IMR-90 (cell line): ENCODE results near the gene MYO1A. TPM values are rescaled to one million over a fixed set of nuclear protein-coding genes. Genes with fewer than 3 reads are reported as not detected.

ENCODE experiments used
- ATAC-seq: fragments of 200-7000 bp; cut with Tn5 transposase; 2 replicates; pipeline ENCODE4 v1.9.1; 2020; ENCODE audit warnings: low read depth, mild to moderate bottlenecking, moderate library complexity
- BruUV-seq: library from RNA; stranded (reverse); fragments of 400-500 nt; replicated peaks from 2 replicates; lab custom pipeline; 2021; lab: Mats Ljungman, UMichigan
- CTCF ChIA-PET: fragments of 300-600 bp; formaldehyde crosslinking; extraction: SDS; loops from one replicate; lab custom pipeline; 2021; ENCODE audit warnings: antibody characterized with exemption; lab: Yijun Ruan, JAX
- POLR2A ChIA-PET: fragments of 300-600 bp; sonication (Branson Sonifier 250); formaldehyde crosslinking; loops from one replicate; lab custom pipeline; 2022; ENCODE audit warnings: antibody characterized with exemption; ENCODE audit not compliant: unreplicated experiment; lab: Charles Lee
- DNase-seq: peaks from one replicate; pipeline ENCODE4 v3.0.0; 2013
- H2AFZ ChIP-seq: replicated peaks from 2 replicates; pipeline ENCODE3; 2013; ENCODE audit warnings: low read length, mild to moderate bottlenecking; ENCODE audit not compliant: poor library complexity
- H2AK5ac ChIP-seq: 2 replicates; pipeline ENCODE4 v1.6.1; 2013; ENCODE audit warnings: low read depth, low read length, inconsistent platforms
- H2AK9ac ChIP-seq: replicated peaks from 2 replicates; pipeline ENCODE3; 2013; ENCODE audit warnings: mild to moderate bottlenecking, low read depth, low read length, moderate library complexity; ENCODE audit not compliant: poor library complexity
- H2BK120ac ChIP-seq: 2 replicates; pipeline ENCODE4 v1.6.1; 2013; ENCODE audit warnings: low read depth, low read length, inconsistent platforms
- H2BK15ac ChIP-seq: 3 replicates; pipeline ENCODE4 v1.6.1; 2013; ENCODE audit warnings: low read depth, low read length, inconsistent platforms
- H2BK20ac ChIP-seq: 2 replicates; pipeline ENCODE4 v1.6.1; 2013; ENCODE audit warnings: low read depth, mild to moderate bottlenecking, inconsistent platforms, low read length, moderate library complexity
- H2BK5ac ChIP-seq: 2 replicates; pipeline ENCODE4 v1.6.1; 2013; ENCODE audit warnings: mild to moderate bottlenecking, low read depth, low read length, inconsistent platforms; ENCODE audit not compliant: poor library complexity, severe bottlenecking
- H3K14ac ChIP-seq: replicated peaks from 2 replicates; pipeline ENCODE4 v1.6.1; 2013; ENCODE audit warnings: low read depth, low read length, inconsistent platforms
- H3K18ac ChIP-seq: 2 replicates; pipeline ENCODE4 v1.6.1; 2013; ENCODE audit warnings: low read depth, low read length, control low read depth
- H3K23ac ChIP-seq: 2 replicates; pipeline ENCODE4 v1.6.1; 2013; ENCODE audit warnings: low read depth, low read length, inconsistent platforms
- H3K27ac ChIP-seq: 2 replicates; pipeline ENCODE4 v1.5.1; 2013; ENCODE audit warnings: mild to moderate bottlenecking, control low read depth, low read length; ENCODE audit not compliant: insufficient read depth
- H3K27me3 ChIP-seq: 2 replicates; pipeline ENCODE4 v1.6.1; 2013; ENCODE audit warnings: low read length; ENCODE audit not compliant: control insufficient read depth, insufficient read depth
- H3K36me3 ChIP-seq: 2 replicates; pipeline ENCODE4 v1.6.1; 2013; ENCODE audit warnings: low read length, mixed read lengths; ENCODE audit not compliant: control insufficient read depth, insufficient read depth
- H3K4ac ChIP-seq: 2 replicates; pipeline ENCODE4 v1.6.1; 2013; ENCODE audit warnings: low read depth, low read length, inconsistent platforms
- H3K4me1 ChIP-seq: 2 replicates; pipeline ENCODE4 v1.6.1; 2013; ENCODE audit warnings: low read length, mixed read lengths; ENCODE audit not compliant: control insufficient read depth, insufficient read depth
- H3K4me2 ChIP-seq: 2 replicates; pipeline ENCODE4 v1.6.1; 2013; ENCODE audit warnings: low read depth, mild to moderate bottlenecking, control low read depth, low read length, moderate library complexity
- H3K4me3 ChIP-seq: 2 replicates; pipeline ENCODE4 v1.5.1; 2013; ENCODE audit warnings: low read depth, mild to moderate bottlenecking, control low read depth, low read length, moderate library complexity; ENCODE audit not compliant: insufficient read depth
- H3K56ac ChIP-seq: 2 replicates; pipeline ENCODE4 v1.6.1; 2013; ENCODE audit warnings: low read length, inconsistent platforms; ENCODE audit not compliant: insufficient read depth; ENCODE audit errors: extremely low read depth
- H3K79me1 ChIP-seq, 2 experiments: 2 replicates each; pipeline ENCODE4 v1.6.1; 2013; ENCODE audit warnings: low read length in 2 of 2, inconsistent platforms in 1 of 2, low read depth in 1 of 2
- H3K9ac ChIP-seq: 2 replicates; pipeline ENCODE4 v1.6.1; 2013; ENCODE audit warnings: low read depth, low read length, control low read depth
- H3K9me1 ChIP-seq: 2 replicates; pipeline ENCODE4 v1.6.1; 2013; ENCODE audit warnings: low read length, inconsistent platforms; ENCODE audit not compliant: insufficient read depth
- H3K9me3 ChIP-seq: 2 replicates; pipeline ENCODE4 v1.6.1; 2013; ENCODE audit warnings: low read length; ENCODE audit not compliant: control insufficient read depth, insufficient read depth
- H4K20me1 ChIP-seq: 2 replicates; pipeline ENCODE4 v1.6.1; 2013; ENCODE audit warnings: low read length, inconsistent platforms; ENCODE audit not compliant: insufficient read depth
- H4K5ac ChIP-seq: 2 replicates; pipeline ENCODE4 v1.6.1; 2013; ENCODE audit warnings: mild to moderate bottlenecking, low read depth, low read length, control low read depth
- H4K8ac ChIP-seq, 2 experiments: 2 replicates each; pipeline ENCODE4 v1.6.1; 2013; ENCODE audit warnings: low read depth in 2 of 2, low read length in 2 of 2, control low read depth in 1 of 2, inconsistent platforms in 1 of 2
- H4K91ac ChIP-seq: 2 replicates; pipeline ENCODE4 v1.6.1; 2013; ENCODE audit warnings: low read depth, low read length, inconsistent platforms; ENCODE audit not compliant: insufficient read depth
- CEBPB ChIP-seq: IDR thresholded peaks from 2 replicates; pipeline ENCODE4 v1.6.1; 2012; ENCODE audit warnings: low read depth, low read length, improper control_type of control experiment
- FOS ChIP-seq: fragments of 150-350 bp; IDR thresholded peaks from 2 replicates; pipeline ENCODE4 v1.6.1; 2016; ENCODE audit warnings: low read depth, low read length
- MAFK ChIP-seq: IDR thresholded peaks from 2 replicates; pipeline ENCODE4 v1.6.1; 2012; ENCODE audit warnings: low read depth, low read length, improper control_type of control experiment
- MAZ ChIP-seq: IDR thresholded peaks from 2 replicates; pipeline ENCODE4 v1.6.1; 2012; ENCODE audit warnings: low read depth, mild to moderate bottlenecking, low read length, improper control_type of control experiment, moderate library complexity, borderline replicate concordance
- MXI1 ChIP-seq: IDR thresholded peaks from 2 replicates; pipeline ENCODE4 v1.6.1; 2012; ENCODE audit warnings: low read depth, mild to moderate bottlenecking, low read length, moderate library complexity, borderline replicate concordance
- NFE2L2 ChIP-seq: fragments of 150-350 bp; IDR thresholded peaks from 2 replicates; pipeline ENCODE4 v1.6.1; 2016; ENCODE audit warnings: low read depth, mild to moderate bottlenecking, low read length
- POLR2A ChIP-seq: IDR thresholded peaks from 2 replicates; pipeline ENCODE4 v1.6.1; 2012; ENCODE audit warnings: mild to moderate bottlenecking, low read depth, low read length
- RCOR1 ChIP-seq: IDR thresholded peaks from 2 replicates; pipeline ENCODE4 v1.6.1; 2012; ENCODE audit warnings: mild to moderate bottlenecking, low read length, improper control_type of control experiment; ENCODE audit not compliant: insufficient replicate concordance
- RFX5 ChIP-seq: IDR thresholded peaks from 2 replicates; pipeline ENCODE4 v1.8.0; 2012; ENCODE audit warnings: low read depth, mild to moderate bottlenecking, low read length, moderate library complexity
- SMC3 ChIP-seq: fragments of 150-350 bp; IDR thresholded peaks from 2 replicates; pipeline ENCODE4 v1.6.1; 2016; ENCODE audit warnings: low read depth, mild to moderate bottlenecking, antibody characterized with exemption, low read length, moderate library complexity
- USF2 ChIP-seq: fragments of 150-350 bp; IDR thresholded peaks from 2 replicates; pipeline ENCODE4 v1.6.1; 2017; ENCODE audit warnings: mild to moderate bottlenecking, antibody characterized with exemption, low read length, low read depth
- WGBS, 2 experiments: methylation state at CpG; one replicate each; pipeline versions ENCODE4 v1.1.5 to v1.1.7; 2013; ENCODE audit warnings: missing lambda C conversion rate in 2 of 2; ENCODE audit not compliant: insufficient read length in 1 of 2; ENCODE audit errors: extremely low coverage in 2 of 2; 5-methylcytosine and 5-hydroxymethylcytosine counted together
- dilution Hi-C: fragments of 300-500 bp; cut with HindIII; formaldehyde crosslinking; loops from one replicate; pipeline ENCODE4 v1.14.3; 2018; ENCODE audit warnings: low sequenced_read_pairs; ENCODE audit not compliant: unreplicated experiment
- in situ Hi-C: fragments of 300-500 bp; cut with MboI; formaldehyde crosslinking; loops from 3 replicates; pipeline ENCODE4 v1.14.3; 2019; ENCODE audit warnings: low sequenced_read_pairs, inconsistent platforms, mixed read lengths
- intact Hi-C: fragments of 100-400 bp; cut with micrococcal nuclease; formaldehyde crosslinking; loops from 2 replicates; pipeline ENCODE4 v1.10.0; 2022
- polyA plus RNA-seq, 3 experiments: library from polyadenylated mRNA; depleted of rRNA; stranded (reverse); fragments of >200 nt; gene quantifications; 2 replicates each; pipeline ENCODE4 v1.2.3, GENCODE V29; 2012; ENCODE audit warnings: low replicate concordance in 1 of 3
- total RNA-seq: library from RNA; depleted of rRNA; stranded (reverse); fragments of >200 nt; gene quantifications from 2 replicates; pipeline ENCODE4 v1.2.3, GENCODE V29; 2012

Gene MYO1A
- total and polyA plus RNA-seq, 2 of the 4 experiments (the other 2 are of a cell fraction) = under 0.01 TPM; not detected in 1

DNA sequence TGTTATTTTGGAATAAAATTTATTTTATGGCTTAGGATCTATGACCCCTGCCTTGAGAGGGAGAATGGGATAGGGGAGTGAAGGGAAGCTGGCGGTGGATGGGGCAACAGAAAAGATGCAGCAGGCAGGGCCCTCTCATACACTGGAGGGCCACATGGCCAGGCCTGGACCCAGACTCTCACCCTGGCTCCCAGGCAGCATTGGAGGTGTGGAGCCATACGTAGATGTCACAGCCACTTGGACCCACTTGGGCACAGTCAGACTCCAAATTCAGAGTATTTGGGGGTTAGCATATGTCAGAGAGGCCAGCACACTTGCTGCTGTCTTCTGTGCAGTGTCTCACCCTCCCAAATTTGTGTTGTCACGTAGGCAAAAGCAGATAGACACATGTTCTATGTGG is 45.5 kb upstream of the MYO1A start:
- H2BK120ac ChIP-seq = no peak overlapping the region
- peaks cover 13 to 69% of the 10 kb centered on the region in 2 experiments for H3K79me1 ChIP-seq
- ATAC-seq (no peak), DNase-seq (no peak)
- no peak overlapping the region for H3K4me3 ChIP-seq
- in situ Hi-C loops (no loop called here), intact Hi-C loops (no loop called here), dilution Hi-C loops (no loop called here)
- ChIA-PET POLR2A (interaction anchor here (0.7 to 2.0 kb wide), 3 partner anchors 16 to 91 kb away, joined by 3 to 5 read pairs (median 4); partner anchors contain the start of gene STAT6), CTCF (no interaction called here)
- H4K5ac ChIP-seq = no peak overlapping the region
- no peak overlapping the region for H2BK20ac ChIP-seq
- TF ChIP-seq NFE2L2 (no peak), MXI1 (no peak), CEBPB (no peak), POLR2A (no peak), RFX5 (no peak), MAFK (no peak), SMC3 (no peak), FOS (no peak), MAZ (no peak), USF2 (no peak), RCOR1 (no peak)
- H3K4me2 ChIP-seq = no peak overlapping the region
- no peak overlapping the region for H3K9ac ChIP-seq
- peak overlapping the region; percentile 10 for H2AK9ac ChIP-seq
- peaks cover 84% of the 10 kb centered on the region for H3K36me3 ChIP-seq
- no peak overlapping the region for H3K56ac ChIP-seq
- H2AK5ac ChIP-seq = peak overlapping the region; percentile 5; the same call in 1 of the 2 replicates
- H3K4ac ChIP-seq = peak overlapping the region; percentile 43; the same call in 1 of the 2 replicates
- H4K20me1 ChIP-seq = peaks cover 55% of the 10 kb centered on the region
- H4K91ac ChIP-seq = no peak overlapping the region
- no CpG with 5 or more reads among the region's 3 CpGs for WGBS, 2 experiments
- no peak overlapping the region for H3K18ac ChIP-seq
- no peak overlapping the region for H2AFZ ChIP-seq
- H3K4me1 ChIP-seq = peaks cover 41% of the 10 kb centered on the region
- H4K8ac ChIP-seq = peak overlapping the region in 1 of 2 experiments; percentile 38; a peak in 2 of 4 replicates
- no peaks in the 10 kb centered on the region for H3K27me3 ChIP-seq
- H3K9me1 ChIP-seq = peaks cover 8% of the 10 kb centered on the region; the same call in 1 of the 2 replicates
- no TSS peak for BruUV-seq
- no peak overlapping the region for H2BK15ac ChIP-seq
- H2BK5ac ChIP-seq = peak overlapping the region; percentile 80
- H3K27ac ChIP-seq = peak overlapping the region; percentile 21; the same call in 1 of the 2 replicates
- H3K9me3 ChIP-seq = no peaks in the 10 kb centered on the region
- H3K14ac ChIP-seq = 0 out of 2 replicates have a peak overlapping the region, but pooled peaks have one; percentile 1
- no peak overlapping the region for H3K23ac ChIP-seq
